HG03571 (cell line): ENCODE measurements around the gene GNAZ.

Experiments
- ATAC-seq: cut with Tn5 transposase; IDR thresholded peaks from one replicate; pipeline ENCODE4 v1.9.1; 2021; ENCODE audit not compliant: unreplicated experiment

Gene GNAZ

DNA sequence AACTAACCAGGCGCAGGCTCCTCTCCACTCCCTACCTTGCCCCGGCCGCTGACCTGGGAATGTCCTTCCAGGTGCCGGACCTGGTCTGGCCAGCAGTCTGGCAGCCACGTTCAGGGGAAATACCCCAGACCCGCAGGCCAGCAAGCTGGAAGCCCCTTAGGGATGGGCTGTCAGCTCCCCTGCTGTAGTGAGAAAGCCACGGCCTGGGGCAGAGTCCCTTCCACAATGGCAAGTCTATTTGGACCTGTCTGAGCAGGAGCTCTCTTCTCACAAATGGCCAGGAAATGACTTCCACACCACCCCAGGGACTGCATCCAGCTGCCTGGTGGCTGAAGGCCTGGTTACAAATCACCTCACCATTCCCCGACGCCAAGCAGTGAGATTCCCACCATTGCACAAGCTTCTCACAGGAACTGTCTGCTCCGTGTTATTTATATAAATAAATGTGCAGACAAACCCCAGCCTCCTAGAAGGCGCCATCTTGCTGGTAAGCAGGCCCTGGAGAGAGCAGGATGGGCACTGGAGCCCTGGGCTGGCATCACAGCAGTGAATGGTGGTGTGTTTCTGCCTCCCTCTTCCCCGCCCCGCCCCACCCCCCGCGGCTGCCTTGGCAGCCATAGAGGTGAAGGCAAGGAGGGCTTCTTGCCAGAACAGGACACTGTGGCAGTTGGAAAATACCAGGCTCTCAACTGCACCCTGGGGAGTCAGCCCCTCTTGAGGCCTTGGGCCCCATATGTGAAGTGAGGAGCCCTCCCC lies 47.8 kb downstream of the GNAZ start:
- ATAC-seq, result no peak

DNA sequence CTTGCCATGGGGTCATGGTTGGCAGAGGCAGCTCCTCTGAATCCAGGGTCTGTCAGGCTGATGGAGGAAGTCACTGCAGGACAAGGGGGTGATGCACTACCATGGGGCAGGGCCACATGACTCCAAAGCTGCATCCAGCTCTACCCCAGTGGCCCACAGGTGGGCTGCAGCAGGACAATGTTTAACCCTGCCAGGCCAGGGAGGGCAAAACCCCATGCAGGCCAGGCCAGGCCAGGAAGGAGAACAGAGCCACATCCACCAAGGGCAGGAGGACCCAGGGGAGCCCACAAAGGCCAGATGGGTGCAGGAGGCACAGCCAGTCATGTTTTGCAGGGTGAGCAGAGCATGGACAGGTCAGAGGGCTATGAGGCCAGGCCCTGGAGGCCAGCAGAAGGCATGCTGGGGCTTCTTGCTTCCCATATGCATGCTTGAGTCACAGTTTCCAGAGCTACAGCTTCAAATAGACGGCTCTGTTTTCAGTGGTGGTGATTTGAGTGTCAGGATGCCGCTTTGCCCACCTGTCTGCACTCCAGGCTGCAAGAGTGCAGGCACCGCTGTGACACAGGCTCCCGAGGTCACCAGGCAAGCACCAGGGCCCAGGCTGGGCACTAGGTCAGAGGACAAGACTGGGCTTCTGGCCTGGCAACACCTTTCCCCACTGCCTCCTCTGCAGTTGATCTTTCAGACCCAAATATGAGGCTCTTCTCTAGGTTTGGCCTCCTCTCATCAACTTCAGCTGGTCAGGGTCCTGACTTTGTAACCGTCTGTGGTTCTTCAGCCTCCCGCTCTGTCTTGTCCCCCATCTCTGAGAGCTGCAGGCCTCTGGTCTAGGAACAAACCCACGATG lies 48.6 kb downstream of the GNAZ start:
- no peak for ATAC-seq

DNA sequence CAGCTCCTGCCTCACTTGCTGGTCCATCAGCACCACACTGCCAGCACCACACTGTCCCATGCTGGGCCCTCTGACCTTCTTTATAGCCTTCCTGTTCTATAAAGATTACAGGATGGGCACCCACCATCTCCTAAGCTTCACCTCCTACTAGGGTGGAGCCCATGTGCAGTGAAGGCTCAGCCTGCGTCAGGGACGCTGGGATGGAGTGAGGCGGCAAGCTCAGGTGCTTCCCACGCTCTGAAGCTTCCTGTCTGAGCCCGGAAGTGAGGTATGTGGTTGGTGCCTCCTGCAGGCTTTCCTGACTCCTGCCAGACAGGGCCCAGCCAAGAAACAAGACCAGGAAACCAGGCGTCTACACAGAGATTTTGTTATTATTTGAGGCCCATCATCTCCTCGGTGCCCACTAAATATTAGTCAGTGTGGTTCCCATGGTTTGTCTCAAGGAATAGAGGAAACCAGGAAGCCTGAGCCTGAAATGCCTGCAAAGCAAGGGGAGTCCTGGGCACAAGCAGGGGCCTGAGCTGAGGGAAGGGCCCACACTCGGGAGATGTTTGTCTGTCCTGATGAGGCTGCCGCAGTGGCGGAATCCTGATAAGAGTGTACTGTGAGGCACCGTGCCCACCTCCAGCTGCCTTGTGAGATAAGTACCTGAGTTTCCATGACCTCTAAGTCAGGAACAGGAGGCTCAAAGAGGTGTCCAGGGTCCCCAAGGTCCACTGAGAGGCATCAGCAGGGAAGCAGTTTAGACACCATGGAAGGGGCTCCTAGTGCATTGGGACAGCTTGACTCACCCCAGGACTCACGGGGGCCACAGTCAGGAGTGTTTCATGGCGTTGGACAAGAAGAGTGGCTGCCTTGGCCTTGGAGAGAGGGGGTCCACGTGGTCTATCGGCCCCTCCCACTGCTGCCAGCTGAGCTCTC lies 49.4 kb downstream of the GNAZ start:
- ATAC-seq, result no peak

DNA sequence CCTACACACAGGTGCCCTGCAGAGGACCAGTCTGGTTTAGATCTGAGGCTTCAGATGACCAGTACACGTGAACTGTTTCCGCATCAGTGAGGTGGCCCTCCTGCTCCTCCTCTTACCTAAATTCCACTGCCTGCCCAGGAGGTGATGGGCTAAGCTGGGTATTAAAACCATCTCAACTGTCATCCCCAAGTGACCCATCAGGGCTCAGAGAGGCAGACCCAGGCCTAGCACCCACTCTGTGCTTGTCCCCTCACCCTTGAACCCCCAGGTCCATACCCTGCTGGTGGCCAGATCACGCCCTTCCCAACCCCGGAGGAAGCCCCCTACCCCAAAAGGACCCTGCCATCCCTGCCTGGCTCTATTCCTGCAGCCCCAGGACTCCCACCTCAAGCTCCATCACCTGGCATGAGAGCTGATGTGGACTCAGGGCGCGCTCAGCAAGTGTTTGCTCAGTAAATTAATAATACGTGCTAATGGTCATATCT lies 50.1 kb downstream of the GNAZ start:
- ATAC-seq, result no peak

DNA sequence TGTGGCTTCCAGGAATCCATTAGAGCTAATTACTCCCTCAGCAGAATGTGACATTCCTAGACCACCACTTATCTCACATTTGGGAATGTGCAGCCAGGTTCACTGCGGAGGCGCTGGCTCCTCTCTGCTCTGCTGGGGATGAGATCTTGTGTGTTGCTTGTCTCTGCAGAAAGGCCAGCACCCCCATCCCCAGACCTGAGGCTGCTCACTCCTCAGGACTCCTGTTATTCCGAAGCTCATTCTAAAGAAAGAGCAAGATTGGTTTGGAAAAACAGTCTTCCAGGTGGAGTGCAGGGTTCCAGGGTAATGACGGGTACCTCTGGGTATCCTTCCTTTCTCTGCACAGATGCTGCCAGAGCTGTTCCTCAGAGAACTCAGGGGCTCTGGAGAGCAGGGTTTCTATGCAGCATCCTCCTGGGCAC lies 50.7 kb downstream of the GNAZ start:
- no peak for ATAC-seq

DNA sequence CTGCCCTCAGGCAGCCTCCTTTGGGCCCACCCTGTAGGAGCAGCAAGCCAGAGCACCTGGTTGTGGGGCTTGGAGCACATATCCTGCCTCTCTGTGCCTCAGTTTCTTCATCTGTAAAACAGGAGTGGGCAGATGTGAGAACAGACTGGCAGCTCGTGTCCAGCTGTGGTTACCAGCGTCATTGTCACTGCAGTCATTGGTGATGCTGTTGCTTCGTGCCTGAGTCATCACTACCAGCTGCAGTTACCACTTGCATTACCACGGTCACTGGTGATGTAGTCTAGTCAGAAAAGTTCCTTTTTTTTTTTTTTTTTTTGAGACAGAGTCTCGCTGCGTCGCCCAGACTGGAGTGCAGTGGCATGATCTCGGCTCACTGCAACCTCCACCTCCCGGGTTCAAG lies 51.1 kb downstream of the GNAZ start:
- ATAC-seq, result no peak

DNA sequence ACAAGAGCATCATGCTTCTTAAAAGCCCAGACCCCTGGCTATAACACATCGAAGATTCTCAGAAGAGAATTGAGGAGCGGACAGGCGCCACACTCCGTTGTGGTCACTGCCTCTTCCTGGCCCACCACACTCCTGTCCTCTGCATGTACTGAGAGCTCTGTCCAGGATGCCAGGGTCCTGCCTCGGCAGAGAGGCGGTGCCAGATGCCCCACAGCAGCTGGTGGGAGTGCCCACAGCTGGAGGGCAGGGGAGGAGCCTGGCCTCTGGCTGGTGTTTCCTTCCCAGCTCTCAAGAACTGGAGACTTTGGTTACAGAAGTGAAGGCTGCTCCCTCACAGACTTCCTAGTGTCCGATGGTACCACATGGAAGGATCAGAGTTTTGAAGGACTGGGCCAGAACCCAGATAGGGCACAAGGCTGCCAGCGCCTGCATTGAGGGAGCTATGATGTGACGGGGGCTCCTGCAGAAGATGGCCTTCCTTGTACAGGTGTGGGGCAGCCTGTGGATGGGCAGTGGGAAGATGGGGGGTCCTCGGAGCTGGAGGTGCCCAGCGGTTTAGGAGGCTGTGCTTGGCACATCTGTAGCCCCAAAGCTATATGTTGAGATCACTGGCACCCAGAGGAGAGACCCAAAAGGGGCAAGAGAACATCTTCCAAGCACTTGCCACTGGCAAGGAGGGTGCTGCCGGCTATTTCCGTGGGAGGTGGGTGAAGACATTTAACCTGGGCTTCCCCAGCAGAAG lies 52.1 kb downstream of the GNAZ start:
- ATAC-seq, result no peak

DNA sequence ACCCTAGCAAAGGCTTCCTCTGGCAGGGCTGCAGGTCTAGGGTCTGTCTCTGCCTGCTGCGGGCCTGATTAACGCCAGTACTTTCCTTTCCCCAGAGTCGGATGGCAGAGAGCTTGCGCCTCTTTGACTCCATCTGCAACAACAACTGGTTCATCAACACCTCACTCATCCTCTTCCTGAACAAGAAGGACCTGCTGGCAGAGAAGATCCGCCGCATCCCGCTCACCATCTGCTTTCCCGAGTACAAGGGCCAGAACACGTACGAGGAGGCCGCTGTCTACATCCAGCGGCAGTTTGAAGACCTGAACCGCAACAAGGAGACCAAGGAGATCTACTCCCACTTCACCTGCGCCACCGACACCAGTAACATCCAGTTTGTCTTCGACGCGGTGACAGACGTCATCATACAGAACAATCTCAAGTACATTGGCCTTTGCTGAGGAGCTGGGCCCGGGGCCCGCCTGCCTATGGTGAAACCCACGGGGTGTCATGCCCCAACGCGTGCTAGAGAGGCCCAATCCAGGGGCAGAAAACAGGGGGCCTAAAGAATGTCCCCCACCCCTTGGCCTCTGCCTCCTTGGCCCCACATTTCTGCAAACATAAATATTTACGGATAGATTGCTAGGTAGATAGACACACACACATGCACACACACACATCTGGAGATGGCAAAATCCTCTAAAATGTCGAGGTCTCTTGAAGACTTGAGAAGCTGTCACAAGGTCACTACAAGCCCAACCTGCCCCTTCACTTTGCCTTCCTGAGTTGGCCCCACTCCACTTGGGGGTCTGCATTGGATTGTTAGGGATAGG lies 52.9 kb downstream of the GNAZ start:
- no peak for ATAC-seq

DNA sequence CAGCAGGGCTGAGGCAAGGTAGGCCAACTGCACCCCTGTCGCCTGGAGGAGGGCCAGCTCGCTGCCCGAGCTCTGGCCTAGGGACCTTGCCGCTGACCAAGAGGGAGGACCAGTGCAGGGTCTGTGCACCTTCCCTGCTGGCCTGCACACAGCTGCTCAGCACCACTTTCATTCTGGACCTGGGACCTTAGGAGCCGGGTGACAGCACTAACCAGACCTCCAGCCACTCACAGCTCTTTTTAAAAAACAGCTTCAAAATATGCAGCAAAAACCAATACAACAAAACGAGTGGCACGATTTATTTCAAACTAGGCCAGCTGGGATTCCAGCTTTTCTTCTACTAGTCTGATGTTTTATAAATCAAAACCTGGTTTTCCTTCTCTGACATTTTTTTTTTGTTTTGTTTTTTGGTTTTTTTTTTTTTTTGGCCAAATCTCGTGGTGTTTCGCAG lies 53.5 kb downstream of the GNAZ start:
- no peak for ATAC-seq

DNA sequence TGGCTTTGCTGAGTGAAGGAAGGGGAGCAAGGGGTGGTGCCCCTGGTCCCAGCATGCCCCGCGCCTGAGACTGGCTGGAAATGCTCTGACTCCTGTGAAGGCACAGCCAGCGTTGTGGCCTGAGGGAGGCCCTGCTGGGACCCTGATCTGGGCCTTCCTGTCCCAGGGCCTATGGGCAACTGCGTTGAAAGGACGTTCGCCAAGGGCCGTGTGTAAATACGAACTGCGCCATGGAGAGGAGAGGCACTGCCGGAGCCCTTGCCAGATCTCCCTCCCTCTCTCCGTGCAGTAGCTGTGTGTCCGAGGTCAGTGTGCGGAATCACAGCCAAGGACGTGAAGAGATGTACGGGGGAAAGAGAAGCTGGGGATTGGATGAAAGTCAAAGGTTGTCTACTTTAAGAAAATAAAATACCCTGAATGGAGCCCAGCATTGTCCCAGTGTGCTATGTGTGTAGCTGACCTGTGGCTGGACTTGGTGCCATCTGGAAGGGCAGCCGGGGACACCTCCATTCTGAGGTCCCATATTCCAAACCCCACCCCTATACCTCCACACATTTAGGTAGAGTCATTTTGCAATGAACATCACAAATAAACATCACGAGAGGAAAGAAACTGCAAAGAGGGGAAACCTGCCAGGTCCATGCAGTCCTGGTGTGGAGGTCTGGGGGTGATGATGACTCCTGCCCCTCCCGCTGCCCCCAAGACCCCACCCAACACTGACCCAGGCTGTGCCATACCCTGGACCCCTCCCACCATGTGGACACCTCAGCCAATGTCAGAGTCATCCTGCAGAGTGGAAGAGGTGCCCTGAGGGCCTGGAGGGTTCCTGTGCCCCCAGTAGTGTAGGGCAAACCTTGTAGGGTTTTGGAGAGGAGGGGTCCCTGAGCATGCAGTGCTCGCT lies 54.5 kb downstream of the GNAZ start:
- no peak for ATAC-seq

DNA sequence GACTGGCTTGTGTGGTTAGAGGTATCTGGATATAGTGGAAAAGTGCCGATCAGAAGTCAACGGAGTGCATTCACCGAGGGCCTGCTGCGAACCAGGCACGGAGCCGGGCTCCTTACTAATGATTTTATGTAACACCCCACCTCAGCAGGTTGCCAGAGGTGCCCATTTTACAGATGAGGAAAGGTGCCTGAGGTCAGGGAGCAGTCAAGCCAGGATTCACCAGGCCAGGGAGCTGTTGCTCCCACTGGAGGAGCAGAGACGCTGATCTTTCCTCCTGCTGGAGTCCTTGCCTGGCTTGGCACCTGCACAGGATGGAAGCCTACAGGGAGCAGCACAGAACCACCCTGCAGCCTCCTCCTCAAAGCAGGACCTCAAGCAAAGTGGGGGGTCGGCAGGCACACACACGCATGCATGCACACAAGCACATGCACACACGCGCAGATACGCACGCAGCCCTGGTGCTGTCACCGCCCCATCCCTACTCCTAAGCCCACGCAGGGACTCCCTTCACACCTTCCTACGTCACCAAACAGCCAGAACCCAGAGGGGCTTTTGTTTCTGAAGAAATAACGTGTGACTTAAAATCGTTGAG lies 55.3 kb downstream of the GNAZ start:
- no peak for ATAC-seq

DNA sequence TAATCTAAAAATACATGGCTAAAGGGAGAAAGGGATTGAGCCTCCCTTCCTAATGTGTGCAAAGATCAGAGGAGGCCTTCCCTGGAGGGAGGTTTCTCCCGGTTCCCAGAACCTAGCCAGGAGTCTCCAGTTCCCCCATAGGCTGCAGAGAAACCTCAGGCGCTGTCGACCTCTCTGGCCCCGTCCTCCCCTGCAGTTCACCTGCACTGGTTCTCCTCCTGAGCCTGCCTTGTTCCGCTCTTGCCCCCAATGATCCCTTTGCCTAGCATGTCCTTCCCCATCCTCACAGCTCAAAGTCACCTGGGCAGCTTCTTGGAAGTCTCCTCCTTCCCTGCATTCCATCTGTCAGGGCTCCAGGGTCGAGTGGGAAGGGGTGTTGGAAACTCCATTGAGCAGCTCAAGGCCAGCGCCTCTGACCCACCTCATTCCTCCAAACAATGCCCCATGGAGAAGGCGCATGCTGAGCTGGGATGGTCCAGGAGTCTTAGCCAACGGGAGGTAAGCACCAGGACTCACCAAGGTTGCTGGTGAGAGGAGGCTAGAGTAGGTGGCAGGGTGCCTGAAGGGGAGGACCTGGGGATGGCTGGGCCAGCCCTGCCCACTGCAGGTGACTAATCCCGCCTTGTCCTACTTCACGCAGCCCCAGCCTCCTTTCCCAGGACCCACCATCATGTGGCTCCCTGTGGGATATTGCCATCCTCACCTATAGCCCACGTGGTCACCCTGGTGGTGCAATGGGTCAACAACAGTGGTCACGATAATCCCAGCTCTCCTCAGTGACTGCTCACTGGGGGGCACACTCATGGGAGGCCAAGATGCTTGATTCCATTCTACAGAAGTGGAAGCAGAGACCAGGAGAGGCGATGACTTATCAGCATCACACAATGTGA lies 56.1 kb downstream of the GNAZ start:
- ATAC-seq, result no peak

DNA sequence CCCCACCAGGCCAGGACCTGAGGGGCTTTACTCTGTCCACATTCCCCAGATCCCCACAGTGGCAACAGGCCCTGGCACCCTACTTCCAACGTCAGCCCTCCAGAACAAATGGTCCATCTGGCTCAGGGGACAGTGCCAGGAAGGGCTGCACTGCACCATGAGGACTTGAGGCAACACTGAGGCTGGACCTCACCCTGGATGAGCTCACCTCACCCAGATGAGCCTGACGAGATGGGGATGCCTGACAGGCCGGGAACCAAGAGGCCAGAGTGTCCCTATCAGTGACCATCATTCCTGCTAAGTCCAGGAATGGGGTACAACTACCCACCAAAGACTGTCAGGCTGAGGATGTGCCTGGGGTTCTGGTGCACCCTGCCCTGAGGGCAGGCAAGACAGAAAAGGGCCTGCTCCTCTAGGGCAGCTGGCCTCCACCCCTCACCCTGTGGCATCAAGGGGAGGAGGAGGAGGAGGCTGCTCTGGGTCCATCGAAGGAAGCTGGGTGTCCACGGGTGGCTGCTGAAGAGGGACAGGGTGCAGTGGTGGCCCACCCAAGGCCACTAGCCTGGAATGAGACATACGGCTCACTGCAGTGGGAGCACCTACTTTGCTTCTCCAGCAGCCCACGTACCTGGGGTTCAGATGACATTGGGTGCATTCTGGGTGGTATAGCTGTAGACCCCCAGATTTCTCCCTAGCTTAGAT lies 56.9 kb downstream of the GNAZ start:
- no peak for ATAC-seq

DNA sequence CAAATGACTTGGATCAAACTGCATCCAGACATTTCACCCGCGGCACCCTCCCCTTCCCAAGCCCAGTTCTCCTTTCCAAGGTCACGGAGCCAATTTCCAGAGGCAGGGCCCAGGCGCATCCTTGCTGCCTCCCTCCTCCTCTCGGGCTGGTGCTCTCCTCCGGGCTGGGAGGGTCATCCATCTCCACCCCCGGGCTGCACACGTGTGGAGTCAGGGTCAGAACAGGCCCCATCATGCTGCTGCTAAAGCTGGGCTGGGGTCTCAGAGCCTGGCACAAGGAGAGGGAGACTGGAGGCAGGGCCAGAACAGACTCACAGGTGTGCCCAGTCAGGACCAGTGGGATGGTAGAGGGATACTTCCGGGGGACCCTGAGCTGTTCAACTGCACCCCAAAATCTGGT lies 57.5 kb downstream of the GNAZ start:
- no peak for ATAC-seq

DNA sequence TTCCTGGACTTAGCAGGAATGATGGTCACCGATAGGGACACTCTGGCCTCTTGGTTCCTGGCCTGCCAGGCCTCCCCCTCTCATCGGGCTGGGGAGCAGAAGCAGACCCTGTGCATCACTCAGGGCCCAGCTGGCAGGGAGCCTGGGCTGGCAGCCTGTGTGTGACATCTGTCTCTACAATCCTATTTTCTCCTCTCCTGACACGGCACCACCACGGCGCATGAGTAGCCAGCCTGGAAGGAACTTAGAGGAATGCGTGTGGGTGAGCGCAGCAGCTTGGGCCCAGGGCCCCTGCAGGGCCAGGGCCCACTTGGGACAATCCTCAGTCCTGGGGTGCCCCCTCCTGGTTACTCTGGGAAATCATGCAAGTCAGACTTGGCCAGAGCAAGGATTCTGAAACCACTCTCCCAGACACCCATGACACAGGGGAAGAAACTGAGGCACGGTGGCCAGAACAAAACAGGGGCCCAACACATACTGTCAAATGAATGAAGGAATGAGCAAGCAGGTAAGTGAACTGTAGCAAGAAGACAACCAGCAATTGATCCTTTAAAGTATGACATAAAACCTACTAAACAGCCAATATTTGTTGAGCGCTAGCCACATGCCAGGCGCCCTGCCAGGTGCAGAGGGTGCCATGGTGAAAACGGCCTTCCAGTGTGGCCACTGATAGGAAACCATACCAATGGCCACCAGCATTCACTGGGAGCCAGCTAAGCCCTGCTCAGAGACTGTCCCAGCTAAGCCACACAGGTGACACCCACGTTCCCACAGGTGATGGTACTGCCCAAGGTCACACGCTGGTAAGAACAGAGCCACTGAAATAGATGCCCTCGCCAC lies 58.2 kb downstream of the GNAZ start:
- no peak for ATAC-seq

DNA sequence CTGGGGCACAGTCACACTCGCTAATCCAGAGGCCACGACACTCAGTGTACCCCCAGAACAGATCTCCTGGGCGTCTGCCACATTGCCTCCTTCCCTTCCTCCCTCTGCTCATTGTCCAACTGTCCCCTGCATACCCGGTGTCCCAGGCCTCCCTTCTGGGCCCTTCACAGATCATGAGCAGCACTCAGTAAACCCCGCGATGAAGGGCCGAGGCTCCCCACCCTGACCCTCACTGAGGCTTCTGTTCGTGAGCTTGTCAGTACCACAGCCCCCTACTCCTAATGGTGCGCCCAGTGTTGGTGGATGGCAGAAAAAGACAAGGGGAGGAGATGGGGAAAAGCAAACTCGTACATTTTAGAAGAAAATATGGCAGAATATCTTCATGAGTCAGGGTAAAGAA lies 58.8 kb downstream of the GNAZ start:
- ATAC-seq, result no peak
